Measurements from ENCODE around the gene CLPTM1.

Gene CLPTM1

DNA sequence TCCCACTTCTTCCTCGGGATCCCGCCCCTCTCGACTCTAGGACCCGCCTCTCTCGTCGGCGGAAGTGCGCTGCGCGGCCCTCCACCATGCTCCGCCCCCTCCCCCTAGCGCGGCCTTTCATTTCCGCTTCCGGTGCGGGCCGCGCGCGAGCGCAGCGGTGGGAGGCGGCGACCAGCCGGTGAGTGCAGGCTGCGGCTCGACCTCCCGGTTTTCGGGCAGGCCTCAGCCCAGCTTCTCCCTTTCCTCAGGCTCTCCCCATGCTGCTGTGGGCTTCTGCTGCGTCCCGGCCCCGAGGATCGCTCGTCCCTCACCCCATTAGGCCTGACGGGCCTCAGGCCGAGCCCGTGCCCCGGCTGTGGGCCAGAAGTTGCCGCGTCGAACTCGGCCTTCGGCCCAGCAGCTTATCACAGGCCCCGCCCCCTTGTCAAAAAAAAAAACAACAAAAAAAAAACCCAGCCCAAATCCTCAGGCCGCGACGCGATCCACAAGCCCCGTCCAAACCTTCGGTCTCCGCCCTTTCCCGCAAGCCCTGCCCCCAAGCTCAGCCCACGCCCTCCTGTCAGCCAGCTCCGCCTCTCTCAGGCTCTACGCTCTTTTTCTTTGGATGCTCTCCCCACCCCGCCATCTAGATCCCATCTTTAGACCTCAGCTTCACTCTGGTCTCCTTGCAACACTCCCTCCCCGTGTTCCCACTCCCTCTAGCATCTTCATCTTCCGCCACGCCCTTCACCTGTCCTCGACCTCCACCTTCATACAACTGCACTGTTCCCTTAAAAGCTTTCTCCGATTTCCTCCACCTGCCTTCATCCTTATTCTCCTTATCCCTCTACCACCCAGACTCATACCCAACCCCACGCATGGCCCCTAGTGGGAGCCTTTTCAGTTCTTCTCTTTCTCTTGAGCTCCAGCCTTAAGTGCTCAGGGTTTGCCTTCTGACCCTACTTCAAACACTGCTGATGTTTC, 84.0 kb downstream of the CLPTM1 start, which contains the start of gene CLASRP:
CLASRP (plus strand) TSS at position 115 of the 963 bp plus-strand sequence. CDS start 1,168 bp downstream, outside the sequence.
- TF ChIP-seq, protein P1, sequence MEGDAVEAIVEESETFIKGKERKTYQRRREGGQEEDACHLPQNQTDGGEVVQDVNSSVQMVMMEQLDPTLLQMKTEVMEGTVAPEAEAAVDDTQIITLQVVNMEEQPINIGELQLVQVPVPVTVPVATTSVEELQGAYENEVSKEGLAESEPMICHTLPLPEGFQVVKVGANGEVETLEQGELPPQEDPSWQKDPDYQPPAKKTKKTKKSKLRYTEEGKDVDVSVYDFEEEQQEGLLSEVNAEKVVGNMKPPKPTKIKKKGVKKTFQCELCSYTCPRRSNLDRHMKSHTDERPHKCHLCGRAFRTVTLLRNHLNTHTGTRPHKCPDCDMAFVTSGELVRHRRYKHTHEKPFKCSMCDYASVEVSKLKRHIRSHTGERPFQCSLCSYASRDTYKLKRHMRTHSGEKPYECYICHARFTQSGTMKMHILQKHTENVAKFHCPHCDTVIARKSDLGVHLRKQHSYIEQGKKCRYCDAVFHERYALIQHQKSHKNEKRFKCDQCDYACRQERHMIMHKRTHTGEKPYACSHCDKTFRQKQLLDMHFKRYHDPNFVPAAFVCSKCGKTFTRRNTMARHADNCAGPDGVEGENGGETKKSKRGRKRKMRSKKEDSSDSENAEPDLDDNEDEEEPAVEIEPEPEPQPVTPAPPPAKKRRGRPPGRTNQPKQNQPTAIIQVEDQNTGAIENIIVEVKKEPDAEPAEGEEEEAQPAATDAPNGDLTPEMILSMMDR (IDR thresholded peaks at IDR 0.05; ENCODE audit: borderline replicate concordance, control extremely low read depth, extremely low read depth, insufficient read depth, missing control alignments), result no peak
- in situ Hi-C loops (cut with MboI; ENCODE audit: low sequenced_read_pairs, unreplicated experiment), result no loop called here

GRCh38 chr19:45040059-45040771, 85.0 kb downstream of the CLPTM1 start:
- in situ Hi-C loops (cut with MboI; ENCODE audit: low sequenced_read_pairs, unreplicated experiment), result no loop called here
- DNase-seq (ENCODE audit: low spot score), result no peak
- TF ChIP-seq, protein P1 (IDR thresholded peaks at IDR 0.05; ENCODE audit: borderline replicate concordance, control extremely low read depth, extremely low read depth, insufficient read depth, missing control alignments), result no peak

More for the DNA sequence above, 84.0 kb downstream of the CLPTM1 start, which contains the start of gene CLASRP:
- peak; percentile 93 for DNase-seq (ENCODE audit: low spot score)

- TF ChIP-seq, protein P1 (IDR thresholded peaks at IDR 0.05; ENCODE audit: borderline replicate concordance, control extremely low read depth, extremely low read depth, insufficient read depth, missing control alignments), result no peak
- no peak for DNase-seq (ENCODE audit: low spot score)
- in situ Hi-C loops (cut with MboI; ENCODE audit: low sequenced_read_pairs, unreplicated experiment), result no loop called here
Observed at GRCh38 chr19:45041125-45041524, 85.9 kb downstream of the CLPTM1 start.

Data from GM13976 (cell line).